ENCODE data around the gene LRMDA. TPM values are rescaled to one million over a fixed set of nuclear protein-coding genes. Genes with fewer than 3 reads are reported as not detected.

LRMDA gene
- total RNA-seq, 1 experiment from 2014 or later: 4.8 TPM

DNA sequence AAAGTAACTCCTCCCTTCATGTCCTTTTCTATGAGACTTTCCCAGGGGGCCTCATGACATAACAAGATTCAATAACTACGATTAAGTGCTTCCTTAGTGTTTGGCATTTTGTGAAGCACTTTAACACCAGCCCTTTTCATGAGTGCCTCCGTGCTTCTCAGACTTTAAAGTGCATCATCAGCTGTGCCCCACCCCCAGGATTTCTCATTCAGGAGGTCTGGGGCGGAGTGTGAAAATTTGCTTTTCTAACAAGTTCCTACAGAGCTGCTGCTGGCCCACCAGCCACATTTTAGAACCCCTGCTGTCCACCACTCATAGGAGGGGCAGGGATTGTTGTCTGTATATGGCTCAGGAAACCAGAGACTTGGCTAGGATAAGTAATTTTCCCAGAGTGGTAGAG is 445.3 kb downstream of the LRMDA start:
- Histone ChIP-seq H3K79me2 (ENCODE audit: insufficient read depth, low read length) (no peaks in the 10 kb centered on the region), H3K9ac (ENCODE audit: low read length) (no peak overlapping the region), H3K4me3 (replicated peaks in 1 of 2; ENCODE audit: low read depth in 1 of 2, low read length in 2 of 2) (no peak overlapping the region), H3K4me1 (ENCODE audit: control insufficient read depth in 1 of 2, insufficient read depth in 2 of 2, low read length in 2 of 2) (no peaks in the 10 kb centered on the region), H3K27ac (ENCODE audit: low read depth, low read length) (no peak overlapping the region), H3K4me2 (ENCODE audit: low read length) (no peak overlapping the region), H3K9me2 (ENCODE audit: insufficient read depth) (no peaks in the 10 kb centered on the region), H3K27me3 (ENCODE audit: insufficient read depth, low read length) (peaks cover 21% of the 10 kb centered on the region), H3K36me3 (ENCODE audit: control insufficient read depth in 1 of 2, insufficient read depth in 2 of 2, low read length in 2 of 2) (no peaks in the 10 kb centered on the region), H3K9me3 (ENCODE audit: control insufficient read depth in 1 of 2, insufficient read depth in 1 of 2, low read depth in 1 of 2, low read length in 2 of 2) (no peaks in the 10 kb centered on the region), H4K20me1 (ENCODE audit: insufficient read depth) (no peaks in the 10 kb centered on the region), H2AFZ (ENCODE audit: low read depth, low read length, poor library complexity, severe bottlenecking) (no peak overlapping the region)
- ChIA-PET RAD21 (ENCODE audit: low non-redundant PET in 1 of 2, low total read pairs in 2 of 2, uncharacterized antibody in 2 of 2, unreplicated experiment in 2 of 2) (no interaction called here), CTCF (no interaction called here), POLR2A (no interaction called here)
- TF ChIP-seq JUND (IDR thresholded peaks at IDR 0.05) (no peak), RAD21 (IDR thresholded peaks at IDR 0.05; ENCODE audit: low read depth) (no peak), POLR2AphosphoS5 (IDR thresholded peaks at IDR 0.05; ENCODE audit: low read depth, low read length) (no peak), SIN3A (IDR thresholded peaks at IDR 0.05; ENCODE audit: low read depth) (no peak), POLR2A (IDR thresholded peaks at IDR 0.05; ENCODE audit: borderline replicate concordance, extremely low read depth, insufficient read depth, insufficient read length) (no peak), YY1 (IDR thresholded peaks at IDR 0.05; ENCODE audit: extremely low read depth, insufficient replicate concordance, low read depth, low read length) (no peak), ZFX (IDR thresholded peaks at IDR 0.05) (no peak), EZH2 (IDR thresholded peaks at IDR 0.05) (no peak), SRF (IDR thresholded peaks at IDR 0.05; ENCODE audit: low read depth) (no peak), SP1 (IDR thresholded peaks at IDR 0.05; ENCODE audit: low read depth) (no peak), ZNF274 (IDR thresholded peaks at IDR 0.05; ENCODE audit: low read depth, low read length) (no peak), TCF7L2 (IDR thresholded peaks at IDR 0.05; ENCODE audit: borderline replicate concordance, extremely low read depth, insufficient read depth, insufficient read length) (no peak), CEBPB (IDR thresholded peaks at IDR 0.05; ENCODE audit: low read depth) (no peak), CBX3 (IDR thresholded peaks at IDR 0.05; ENCODE audit: low read depth) (no peak), ELF1 (IDR thresholded peaks at IDR 0.05; ENCODE audit: borderline replicate concordance, low read depth) (no peak)
- TF ChIP-seq, protein P1, sequence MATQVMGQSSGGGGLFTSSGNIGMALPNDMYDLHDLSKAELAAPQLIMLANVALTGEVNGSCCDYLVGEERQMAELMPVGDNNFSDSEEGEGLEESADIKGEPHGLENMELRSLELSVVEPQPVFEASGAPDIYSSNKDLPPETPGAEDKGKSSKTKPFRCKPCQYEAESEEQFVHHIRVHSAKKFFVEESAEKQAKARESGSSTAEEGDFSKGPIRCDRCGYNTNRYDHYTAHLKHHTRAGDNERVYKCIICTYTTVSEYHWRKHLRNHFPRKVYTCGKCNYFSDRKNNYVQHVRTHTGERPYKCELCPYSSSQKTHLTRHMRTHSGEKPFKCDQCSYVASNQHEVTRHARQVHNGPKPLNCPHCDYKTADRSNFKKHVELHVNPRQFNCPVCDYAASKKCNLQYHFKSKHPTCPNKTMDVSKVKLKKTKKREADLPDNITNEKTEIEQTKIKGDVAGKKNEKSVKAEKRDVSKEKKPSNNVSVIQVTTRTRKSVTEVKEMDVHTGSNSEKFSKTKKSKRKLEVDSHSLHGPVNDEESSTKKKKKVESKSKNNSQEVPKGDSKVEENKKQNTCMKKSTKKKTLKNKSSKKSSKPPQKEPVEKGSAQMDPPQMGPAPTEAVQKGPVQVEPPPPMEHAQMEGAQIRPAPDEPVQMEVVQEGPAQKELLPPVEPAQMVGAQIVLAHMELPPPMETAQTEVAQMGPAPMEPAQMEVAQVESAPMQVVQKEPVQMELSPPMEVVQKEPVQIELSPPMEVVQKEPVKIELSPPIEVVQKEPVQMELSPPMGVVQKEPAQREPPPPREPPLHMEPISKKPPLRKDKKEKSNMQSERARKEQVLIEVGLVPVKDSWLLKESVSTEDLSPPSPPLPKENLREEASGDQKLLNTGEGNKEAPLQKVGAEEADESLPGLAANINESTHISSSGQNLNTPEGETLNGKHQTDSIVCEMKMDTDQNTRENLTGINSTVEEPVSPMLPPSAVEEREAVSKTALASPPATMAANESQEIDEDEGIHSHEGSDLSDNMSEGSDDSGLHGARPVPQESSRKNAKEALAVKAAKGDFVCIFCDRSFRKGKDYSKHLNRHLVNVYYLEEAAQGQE (IDR thresholded peaks at IDR 0.05; ENCODE audit: low read depth): no peak
- TF ChIP-seq, protein P2, sequence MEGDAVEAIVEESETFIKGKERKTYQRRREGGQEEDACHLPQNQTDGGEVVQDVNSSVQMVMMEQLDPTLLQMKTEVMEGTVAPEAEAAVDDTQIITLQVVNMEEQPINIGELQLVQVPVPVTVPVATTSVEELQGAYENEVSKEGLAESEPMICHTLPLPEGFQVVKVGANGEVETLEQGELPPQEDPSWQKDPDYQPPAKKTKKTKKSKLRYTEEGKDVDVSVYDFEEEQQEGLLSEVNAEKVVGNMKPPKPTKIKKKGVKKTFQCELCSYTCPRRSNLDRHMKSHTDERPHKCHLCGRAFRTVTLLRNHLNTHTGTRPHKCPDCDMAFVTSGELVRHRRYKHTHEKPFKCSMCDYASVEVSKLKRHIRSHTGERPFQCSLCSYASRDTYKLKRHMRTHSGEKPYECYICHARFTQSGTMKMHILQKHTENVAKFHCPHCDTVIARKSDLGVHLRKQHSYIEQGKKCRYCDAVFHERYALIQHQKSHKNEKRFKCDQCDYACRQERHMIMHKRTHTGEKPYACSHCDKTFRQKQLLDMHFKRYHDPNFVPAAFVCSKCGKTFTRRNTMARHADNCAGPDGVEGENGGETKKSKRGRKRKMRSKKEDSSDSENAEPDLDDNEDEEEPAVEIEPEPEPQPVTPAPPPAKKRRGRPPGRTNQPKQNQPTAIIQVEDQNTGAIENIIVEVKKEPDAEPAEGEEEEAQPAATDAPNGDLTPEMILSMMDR (IDR thresholded peaks at IDR 0.05 in 2 of 3, conservative IDR thresholded peaks at IDR 0.05 in 1 of 3; ENCODE audit: borderline replicate concordance in 1 of 3, insufficient read depth in 1 of 3, low read depth in 2 of 3, low read length in 2 of 3): no peak
- TF ChIP-seq, protein P3, sequence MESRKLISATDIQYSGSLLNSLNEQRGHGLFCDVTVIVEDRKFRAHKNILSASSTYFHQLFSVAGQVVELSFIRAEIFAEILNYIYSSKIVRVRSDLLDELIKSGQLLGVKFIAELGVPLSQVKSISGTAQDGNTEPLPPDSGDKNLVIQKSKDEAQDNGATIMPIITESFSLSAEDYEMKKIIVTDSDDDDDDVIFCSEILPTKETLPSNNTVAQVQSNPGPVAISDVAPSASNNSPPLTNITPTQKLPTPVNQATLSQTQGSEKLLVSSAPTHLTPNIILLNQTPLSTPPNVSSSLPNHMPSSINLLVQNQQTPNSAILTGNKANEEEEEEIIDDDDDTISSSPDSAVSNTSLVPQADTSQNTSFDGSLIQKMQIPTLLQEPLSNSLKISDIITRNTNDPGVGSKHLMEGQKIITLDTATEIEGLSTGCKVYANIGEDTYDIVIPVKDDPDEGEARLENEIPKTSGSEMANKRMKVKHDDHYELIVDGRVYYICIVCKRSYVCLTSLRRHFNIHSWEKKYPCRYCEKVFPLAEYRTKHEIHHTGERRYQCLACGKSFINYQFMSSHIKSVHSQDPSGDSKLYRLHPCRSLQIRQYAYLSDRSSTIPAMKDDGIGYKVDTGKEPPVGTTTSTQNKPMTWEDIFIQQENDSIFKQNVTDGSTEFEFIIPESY (IDR thresholded peaks at IDR 0.05; ENCODE audit: extremely low read depth, insufficient replicate concordance, low read length): no peak
- DNase-seq (ENCODE audit: low read depth, low spot score) (no peak), ATAC-seq (no peak)
- intact Hi-C loops (cut with micrococcal nuclease): no loop called here
- no TSS peak for BruUV-seq (replicated peaks)

Data from HCT116 (cell line).